T-helper 1 cell treated with Interleukin-12 subunit alpha and Interleukin-12 subunit beta and Interleukin-4 antibody, amounts not matched to agents 30 ng/mL and 1 ng/mL, for 36 hours (primary cell): ENCODE results near the gene SCUBE2. TPM values are rescaled to one million over a fixed set of nuclear protein-coding genes. Genes with fewer than 3 reads are reported as not detected.

ENCODE experiments used
- intact Hi-C: fragments of 100-400 bp; cut with micrococcal nuclease; formaldehyde crosslinking; loops from one replicate; pipeline ENCODE4 v1.15.1; 2024
- total RNA-seq: library from RNA; stranded (reverse); gene quantifications from 2 replicates; pipeline ENCODE4 v1.2.3, GENCODE V29; 2022

SCUBE2 gene
- not detected in 2 replicates for total RNA-seq

GRCh38 chr11:9091044-9091922 is at the start of gene SCUBE2:
Gene SCUBE2, minus strand, starts transcription at chr11:9091599. Its CDS starts 71 bp downstream, at chr11:9091528.
- intact Hi-C loops, result no loop called here

DNA sequence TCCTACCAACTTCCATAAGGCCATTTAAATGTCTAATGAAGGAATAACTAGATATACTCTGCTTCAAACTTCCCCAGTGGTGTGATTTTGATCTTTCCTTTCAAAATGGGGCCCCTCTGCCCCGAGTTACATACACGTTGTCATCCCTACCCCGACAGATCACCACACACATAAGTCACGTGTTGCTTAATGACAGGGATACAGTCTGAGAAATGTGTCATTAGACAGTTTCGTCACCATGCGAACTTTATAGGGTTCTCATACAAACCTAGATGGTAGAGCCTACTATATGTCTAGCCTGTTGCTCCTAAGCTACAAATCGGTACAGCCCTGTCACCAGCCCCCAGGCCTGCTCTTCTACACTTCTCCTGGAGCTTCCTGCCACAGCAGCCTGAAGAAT is 49.8 kb upstream of the SCUBE2 start:
- intact Hi-C loops, result no loop called here

DNA sequence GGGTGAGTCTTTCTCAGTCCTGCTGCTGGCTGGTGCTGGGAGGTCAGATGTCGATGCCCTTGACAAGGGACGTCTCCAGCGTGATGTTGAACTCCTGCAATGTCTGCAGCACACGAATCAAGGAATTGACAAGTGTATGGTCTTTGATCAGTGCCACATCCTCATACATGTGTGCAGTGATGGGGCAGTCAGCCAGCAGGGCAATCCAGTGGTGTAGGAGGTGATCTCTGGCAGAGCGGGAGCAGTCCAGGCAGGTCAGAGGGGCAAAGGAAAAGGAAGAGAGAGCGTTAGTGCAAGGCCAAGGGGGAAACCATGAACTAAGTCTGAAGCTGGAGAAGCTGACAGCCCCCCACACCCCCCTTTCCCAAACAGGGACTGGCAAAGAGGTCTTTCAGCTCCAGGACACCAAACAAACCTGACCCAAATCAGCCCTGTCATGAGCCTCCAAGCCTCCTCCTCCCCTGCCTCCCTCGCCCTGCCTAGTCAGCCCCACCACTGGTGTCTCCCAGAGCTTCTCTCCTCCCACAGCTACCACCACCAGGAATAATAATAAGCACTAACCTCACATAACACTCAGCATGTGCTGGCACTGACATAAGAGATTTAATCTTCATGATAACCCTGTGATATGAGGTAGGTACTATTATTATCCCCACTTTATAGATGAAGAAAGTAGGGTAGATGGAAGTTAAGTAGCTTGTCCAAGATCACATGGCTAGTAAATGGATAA is 48.4 kb upstream of the SCUBE2 start:
- intact Hi-C loops, result loop anchor here (5.0 kb wide), 2 partner anchors 452 to 812 kb away; no protein-coding TSS in a partner anchor

DNA sequence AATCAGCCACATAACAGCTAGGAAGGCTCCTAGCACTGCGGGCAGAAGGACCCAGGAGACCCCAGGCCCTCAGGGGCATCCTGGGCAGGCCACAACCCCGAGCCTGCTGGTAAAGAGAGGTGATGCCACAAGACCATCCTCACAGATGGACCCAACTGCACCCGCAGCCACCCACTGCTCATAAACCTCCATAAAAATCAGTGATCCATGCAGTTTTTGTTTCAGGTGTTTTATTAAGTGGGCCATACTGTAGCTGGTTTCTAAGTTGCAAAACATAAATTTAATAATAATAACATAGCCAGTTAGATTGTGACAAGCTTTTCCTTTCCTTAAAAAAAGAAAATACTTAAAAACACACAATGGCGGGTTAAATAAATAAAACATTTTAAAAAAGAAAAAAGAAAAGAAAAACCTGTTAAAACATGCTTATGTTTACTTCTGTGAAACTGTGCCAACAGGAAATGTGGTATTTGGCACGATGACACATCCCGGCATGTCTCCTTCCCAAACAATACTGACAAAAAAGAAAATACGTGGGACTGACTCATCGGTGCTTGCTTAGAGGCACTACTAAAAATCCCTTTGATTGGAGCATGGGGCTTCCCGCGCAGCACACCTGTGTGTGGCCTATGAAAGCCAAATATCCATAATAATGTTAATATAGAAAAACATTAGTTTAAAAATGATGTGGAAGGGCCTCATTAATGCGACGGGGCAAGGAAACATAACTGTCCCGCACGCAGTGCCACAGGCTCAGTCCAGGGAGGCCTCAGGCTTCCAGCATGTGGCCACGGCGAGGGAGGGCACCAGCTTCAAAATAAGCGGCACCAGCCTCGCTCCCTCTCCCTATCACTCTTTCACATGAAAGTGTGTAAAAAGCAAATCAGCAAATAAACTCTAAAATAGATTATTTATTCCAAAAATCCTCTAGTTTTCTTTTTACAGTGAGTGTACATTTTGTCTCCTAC is 47.5 kb upstream of the SCUBE2 start:
- intact Hi-C loops, result loop anchor here (5.0 kb wide), 2 partner anchors 452 to 812 kb away; no protein-coding TSS in a partner anchor

DNA sequence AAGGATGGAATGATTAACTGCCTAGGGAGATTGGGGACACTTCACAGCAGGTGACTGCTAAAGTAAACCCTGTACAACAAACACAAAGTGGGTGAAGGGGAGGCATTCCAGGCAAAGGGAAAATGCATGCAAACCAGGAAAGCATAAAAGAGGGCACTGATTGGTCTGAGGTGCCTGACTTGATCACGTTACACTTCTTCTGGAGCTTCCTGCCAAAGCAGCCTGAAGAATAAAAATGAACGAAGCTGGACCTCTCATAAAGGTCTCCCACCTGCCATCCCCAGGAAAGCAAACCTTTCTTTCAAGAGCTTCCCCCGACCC is 46.7 kb upstream of the SCUBE2 start:
- intact Hi-C loops, result loop anchor here (5.0 kb wide), 2 partner anchors 451 to 811 kb away; no protein-coding TSS in a partner anchor

DNA sequence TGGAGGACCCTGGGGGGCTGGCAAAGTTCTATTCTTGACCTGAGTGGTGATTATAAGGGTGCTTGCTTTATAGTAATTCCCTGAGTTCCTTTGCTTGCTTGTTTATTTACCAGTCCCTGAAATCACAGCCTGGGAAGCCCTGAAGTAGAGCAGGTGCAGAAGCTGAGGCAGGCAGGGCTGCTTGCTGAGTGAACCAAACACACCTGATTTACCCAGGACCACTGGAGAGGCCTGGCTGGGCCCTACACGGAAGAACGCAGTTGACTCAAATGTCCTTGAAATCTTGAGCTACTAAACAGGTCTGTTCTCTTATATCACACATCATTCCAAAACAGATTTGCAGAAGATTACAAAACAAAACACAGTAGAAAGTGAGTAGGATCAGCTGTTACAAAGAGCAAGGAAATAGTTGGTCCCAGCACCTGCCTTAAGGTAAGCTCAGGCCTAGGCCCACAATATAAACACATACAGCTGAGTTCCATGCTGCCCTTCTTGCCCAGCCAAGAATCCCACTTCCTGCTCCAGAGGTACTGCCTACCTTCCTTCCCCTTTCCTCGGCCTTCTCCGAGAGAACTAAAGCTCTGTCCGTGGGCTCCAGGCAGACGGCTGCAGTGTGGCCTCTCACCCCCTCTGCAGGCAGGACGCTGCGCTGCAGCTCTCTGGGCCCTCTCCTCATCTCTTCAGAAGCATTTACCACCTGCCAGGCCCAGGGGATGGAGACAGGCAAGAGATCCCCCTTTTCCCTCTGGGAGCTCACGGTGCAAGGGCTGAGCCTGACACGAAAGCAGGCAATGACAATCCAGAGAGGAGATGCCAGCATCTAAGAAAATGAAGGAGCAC is 46.1 kb upstream of the SCUBE2 start:
- intact Hi-C loops, result loop anchor here (1.0 to 5.0 kb wide), 7 partner anchors 44 to 810 kb away; partner anchors contain the start of gene TMEM9B

DNA sequence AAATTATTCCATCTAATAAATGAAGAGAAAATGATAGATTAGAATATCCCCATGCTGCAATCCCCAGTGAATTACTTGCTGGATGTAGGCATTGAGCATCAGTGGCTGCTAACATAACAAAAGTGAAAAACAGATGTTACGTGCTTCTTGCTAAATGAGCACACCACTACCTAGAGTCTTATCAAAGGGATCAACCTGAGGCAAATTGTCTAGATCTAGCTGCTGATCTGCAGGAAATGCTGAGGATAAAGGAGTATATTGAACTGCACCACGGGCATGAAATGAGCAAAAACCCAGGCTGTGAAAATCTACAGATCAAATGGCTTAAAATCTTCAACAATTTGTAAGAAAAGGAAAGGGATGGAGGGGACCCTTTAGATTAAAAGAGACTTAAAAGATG is 45.3 kb upstream of the SCUBE2 start:
- intact Hi-C loops, result loop anchor here (1.0 to 5.0 kb wide), 7 partner anchors 43 to 809 kb away; partner anchors contain the start of gene TMEM9B

GRCh38 chr11:9133956-9134355 is 42.6 kb upstream of the SCUBE2 start:
- intact Hi-C loops, result no loop called here

DNA sequence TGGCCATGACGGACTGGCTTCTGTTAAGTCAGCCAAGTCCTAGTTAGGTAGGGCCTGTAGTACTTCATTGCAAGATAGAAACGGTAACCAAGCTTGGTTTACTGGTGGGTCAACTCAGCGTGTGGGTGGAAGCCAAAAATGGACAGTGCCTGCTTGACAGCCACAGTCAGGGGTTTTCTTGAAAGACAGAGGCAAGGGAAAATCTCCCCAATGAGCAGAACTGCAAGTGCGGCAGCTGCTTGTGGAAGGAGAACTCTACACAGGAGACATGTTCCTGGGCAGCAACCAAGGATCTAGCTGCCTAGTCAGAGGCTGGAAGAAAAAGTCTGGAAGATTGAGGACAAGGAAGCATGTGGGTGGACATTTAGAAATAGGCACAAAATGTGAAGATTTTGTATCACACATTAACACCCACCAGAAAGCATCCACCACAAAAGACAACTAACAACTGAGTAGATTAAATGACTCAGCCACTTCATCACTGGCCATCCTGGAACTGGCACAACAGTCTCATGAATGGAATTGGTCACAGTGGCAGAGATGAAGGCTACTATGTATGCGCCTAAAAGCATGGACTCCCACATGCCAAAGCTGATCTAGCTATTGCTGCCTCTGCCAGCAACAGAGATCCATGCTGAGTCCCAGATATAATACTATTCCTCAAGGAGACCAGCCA is 40.9 kb upstream of the SCUBE2 start:
- intact Hi-C loops, result no loop called here

DNA sequence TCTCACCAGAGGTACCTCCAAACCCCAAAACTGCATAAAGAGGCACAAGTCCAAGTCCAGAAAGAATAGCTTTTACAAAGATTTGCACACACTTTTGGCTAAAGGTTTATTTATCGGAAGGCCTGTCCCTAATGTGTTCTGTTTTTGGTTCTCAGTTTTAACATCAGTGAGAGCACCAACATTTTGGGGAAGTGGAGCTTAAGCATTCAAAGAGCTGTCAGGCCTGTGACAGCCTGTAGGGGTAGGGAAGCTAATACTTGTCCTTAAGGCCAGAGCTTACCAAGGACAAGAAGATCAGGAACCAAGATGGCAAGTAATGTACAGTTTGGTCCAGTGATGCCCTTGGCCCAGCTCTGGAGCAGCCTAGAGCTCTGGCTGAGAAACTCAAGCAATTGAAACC is 38.9 kb upstream of the SCUBE2 start:
- intact Hi-C loops, result no loop called here

DNA sequence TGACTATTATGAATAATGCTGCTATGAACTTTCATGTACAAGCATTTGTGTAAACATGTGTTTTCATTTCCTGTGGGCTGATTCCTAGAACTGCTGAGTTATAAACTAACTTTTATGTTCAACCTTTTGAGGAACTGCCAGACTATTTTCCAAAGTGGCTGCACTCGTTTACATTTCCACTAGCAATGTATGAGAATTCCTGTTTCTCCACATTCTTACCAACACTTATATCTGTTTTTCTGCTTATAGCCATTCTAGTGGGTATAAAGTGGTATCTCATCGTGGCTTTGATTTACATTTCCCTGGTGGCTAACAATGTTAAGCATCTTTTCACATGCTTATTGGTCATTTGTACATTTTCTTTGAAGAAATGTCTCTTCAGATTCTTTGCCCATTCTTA is 35.2 kb upstream of the SCUBE2 start:
- intact Hi-C loops, result no loop called here

DNA sequence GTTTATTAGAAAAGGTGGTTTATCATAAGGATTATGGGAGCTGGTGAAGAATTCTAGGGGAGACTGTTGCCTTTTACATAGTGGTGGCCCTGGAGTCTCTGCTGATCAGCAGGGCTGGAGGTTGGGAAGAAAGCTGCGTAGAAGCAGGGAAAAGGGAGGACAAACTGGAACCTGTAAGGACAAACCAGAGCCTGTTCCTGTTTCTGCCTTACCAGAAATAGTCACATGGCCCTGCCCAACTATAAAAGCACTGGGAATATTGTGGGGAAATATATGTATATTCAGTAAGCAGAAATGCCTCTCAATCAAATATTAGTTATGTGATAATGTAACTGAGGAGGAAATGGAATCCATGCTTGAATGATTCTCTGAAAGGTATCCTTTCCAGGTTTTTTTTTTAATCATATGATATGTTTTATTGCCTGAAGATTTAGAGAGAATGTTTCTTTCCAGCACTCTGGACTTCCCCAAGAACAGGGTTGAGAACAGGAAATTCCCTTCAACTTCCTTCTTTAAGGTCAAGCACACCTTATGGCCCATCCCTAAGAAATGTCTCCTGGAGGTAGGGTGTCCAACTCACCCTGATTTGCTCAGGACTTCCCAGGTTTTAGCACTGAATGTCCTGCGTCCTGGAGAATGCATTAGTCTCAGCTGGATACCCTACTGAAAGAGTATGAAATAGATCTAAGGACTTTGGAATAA is 33.9 kb upstream of the SCUBE2 start:
- intact Hi-C loops, result no loop called here

DNA sequence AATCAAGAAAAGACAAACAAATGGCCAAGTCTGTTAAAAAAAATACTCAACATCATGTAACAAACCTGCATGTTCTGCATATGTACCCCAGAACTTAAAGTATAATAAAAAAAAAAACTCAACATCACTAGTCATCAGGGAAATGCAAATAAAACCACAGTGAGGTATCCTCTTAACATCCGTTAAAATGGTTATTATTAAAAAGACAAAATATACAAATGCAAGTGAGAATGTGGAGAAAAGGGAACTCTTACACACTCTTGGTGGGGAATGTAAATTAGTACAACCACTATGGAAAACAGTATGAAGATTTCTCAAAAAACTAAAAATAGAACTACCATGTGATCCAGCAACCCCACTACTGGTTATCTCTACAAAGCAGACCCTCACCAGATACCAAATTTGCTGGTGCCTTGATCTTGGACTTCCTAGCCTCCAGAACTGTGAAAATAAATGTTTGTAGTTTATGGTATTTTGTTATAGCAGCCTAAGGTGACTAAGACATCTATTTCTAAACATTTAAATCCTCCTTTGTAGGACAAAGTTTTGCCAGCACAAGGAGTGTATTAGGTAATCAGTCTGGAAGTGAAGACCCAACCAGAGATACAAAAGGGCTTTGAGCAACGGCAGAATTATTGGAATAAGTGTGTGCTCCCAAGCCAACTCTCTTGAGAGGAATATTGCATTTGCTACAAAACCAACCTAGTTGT is 32.4 kb upstream of the SCUBE2 start:
- intact Hi-C loops, result no loop called here

GRCh38 chr11:9121469-9121796 is 30.0 kb upstream of the SCUBE2 start:
- intact Hi-C loops, result no loop called here

DNA sequence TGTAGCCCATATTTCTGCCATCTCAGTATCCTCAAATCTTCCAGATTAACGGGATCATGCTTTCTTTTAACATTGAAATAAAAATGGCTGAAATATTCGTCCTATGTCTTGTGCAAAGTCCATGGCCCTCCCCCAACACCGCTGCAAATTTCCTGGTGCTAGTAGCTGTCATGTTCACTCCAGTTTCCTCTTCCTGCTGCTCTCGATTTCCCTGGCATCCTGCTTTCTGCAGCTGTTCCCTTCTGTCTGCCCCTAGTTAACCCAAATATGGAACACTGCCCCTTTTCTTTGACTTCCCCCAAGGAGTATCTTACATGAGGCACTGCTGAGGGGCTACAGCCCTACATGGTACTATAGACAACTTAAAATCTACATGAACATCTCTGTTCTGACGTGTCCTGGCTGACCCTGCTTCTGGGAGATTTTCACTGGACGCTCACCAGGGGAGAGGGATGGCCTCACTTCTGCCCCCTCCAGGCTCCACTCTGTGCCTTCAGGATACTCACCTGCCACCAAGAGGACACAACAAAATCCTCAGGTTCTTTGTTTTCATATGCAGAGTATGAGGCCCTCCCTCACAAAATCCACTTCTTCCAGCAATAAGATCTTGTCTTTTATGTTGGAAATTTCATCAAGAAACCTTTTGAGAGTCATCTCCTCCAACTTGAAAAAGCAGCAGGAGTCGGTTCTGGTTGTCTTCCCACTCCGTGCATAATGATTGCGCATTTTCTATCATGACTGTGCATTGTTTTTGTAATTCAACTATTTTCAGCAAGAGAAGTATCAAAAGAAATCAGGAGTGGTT is 29.5 kb upstream of the SCUBE2 start:
- intact Hi-C loops, result no loop called here

DNA sequence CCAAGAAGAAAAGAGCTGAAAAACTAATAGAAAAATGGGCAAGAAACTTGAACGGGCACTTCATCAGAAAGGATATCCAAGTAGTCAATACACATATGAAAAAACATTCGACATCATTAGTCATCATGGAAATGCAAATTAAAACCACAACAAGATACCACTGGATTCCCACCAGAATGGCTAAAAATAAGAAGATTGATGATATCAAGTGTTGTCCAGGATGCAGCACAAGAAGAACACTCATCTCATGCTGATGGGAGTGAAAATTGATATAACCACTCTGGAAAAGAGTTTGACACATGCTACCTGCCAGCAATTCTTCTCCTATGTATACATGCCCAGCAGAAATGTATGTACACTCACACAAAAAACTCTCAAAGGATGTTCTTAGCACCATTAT is 26.9 kb upstream of the SCUBE2 start:
- intact Hi-C loops, result no loop called here

GRCh38 chr11:9112075-9112474 is 20.7 kb upstream of the SCUBE2 start:
- intact Hi-C loops, result no loop called here
